ENCODE results near the gene AHDC1. TPM values are rescaled to one million over a fixed set of nuclear protein-coding genes. Genes with fewer than 3 reads are reported as not detected.

AHDC1 gene
- polyA plus RNA-seq, 1 experiment = 3.0 TPM

- ChIA-PET CTCF (interaction anchor here (0.6 to 10.7 kb wide), 47 partner anchors 9 to 721 kb away, joined by 3 to 180 read pairs (median 4); no protein-coding TSS in a partner anchor), POLR2A (interaction anchor here (0.7 to 1.9 kb wide), 3 partner anchors 50 to 241 kb away, joined by 3 to 11 read pairs (median 11); no protein-coding TSS in a partner anchor)
- no peak for DNase-seq (ENCODE audit: low read depth, low spot score)
- Histone ChIP-seq H3K9me3 (ENCODE audit: control insufficient read depth, insufficient read depth, low read length) (no peaks in the 10 kb centered on the region; the same call in 1 of the 2 replicates), H3K27me3 (ENCODE audit: control insufficient read depth, insufficient read depth, low read length) (peaks cover 6% of the 10 kb centered on the region), H3K27ac (ENCODE audit: low read depth, low read length) (no peak overlapping the region), H3K4me3 (ENCODE audit: low read depth, low read length) (no peak overlapping the region)
- no peak for TF ChIP-seq CTCF (IDR thresholded peaks at IDR 0.05; ENCODE audit: low read depth, low read length)
Measured at GRCh38 chr1:27606708-27607238, 2.8 kb upstream of the AHDC1 start.

GRCh38 chr1:27605796-27606707 is 2.1 kb upstream of the AHDC1 start:
- TF ChIP-seq CTCF (IDR thresholded peaks at IDR 0.05; ENCODE audit: low read depth, low read length) = peak; percentile 89
- Histone ChIP-seq H3K4me3 (ENCODE audit: low read depth, low read length) (no peak overlapping the region), H3K9me3 (ENCODE audit: control insufficient read depth, insufficient read depth, low read length) (no peaks in the 10 kb centered on the region; the same call in 1 of the 2 replicates), H3K27ac (ENCODE audit: low read depth, low read length) (no peak overlapping the region), H3K27me3 (ENCODE audit: control insufficient read depth, insufficient read depth, low read length) (peaks cover 6% of the 10 kb centered on the region)
- ChIA-PET POLR2A (interaction anchor here (0.7 to 1.9 kb wide), 3 partner anchors 49 to 241 kb away, joined by 3 to 11 read pairs (median 11); no protein-coding TSS in a partner anchor), CTCF (interaction anchor here (0.6 to 10.7 kb wide), 49 partner anchors 9 to 720 kb away, joined by 3 to 180 read pairs (median 4); partner anchors contain the start of gene GPR3)
- peak; percentile 44 for DNase-seq (ENCODE audit: low read depth, low spot score)

- POLR2A ChIA-PET = interaction anchor here (0.5 to 1.9 kb wide), 2 partner anchors 48 to 53 kb away, joined by 4 to 11 read pairs; no protein-coding TSS in a partner anchor
Measured at GRCh38 chr1:27605300-27605766, 1.4 kb upstream of the AHDC1 start.

GRCh38 chr1:27604579-27605299 is 795 bp upstream of the AHDC1 start:
- ChIA-PET POLR2A (interaction anchor here (0.5 to 1.7 kb wide), 9 partner anchors 15 to 304 kb away, joined by 3 to 12 read pairs (median 5); no protein-coding TSS in a partner anchor), CTCF (interaction anchor here (0.6 to 10.7 kb wide), 17 partner anchors 14 to 305 kb away, joined by 3 to 180 read pairs (median 7); partner anchors contain the start of genes GPR3 and MAP3K6)
- H3K4me3 ChIP-seq (ENCODE audit: low read depth, low read length) = peak overlapping the region; percentile 64
- no peak for TF ChIP-seq CTCF (IDR thresholded peaks at IDR 0.05; ENCODE audit: low read depth, low read length)
- no peak overlapping the region for H3K27ac ChIP-seq (ENCODE audit: low read depth, low read length)
- H3K9me3 ChIP-seq (ENCODE audit: control insufficient read depth, insufficient read depth, low read length) = no peaks in the 10 kb centered on the region; the same call in 1 of the 2 replicates
- DNase-seq (ENCODE audit: low read depth, low spot score) = no peak
- H3K27me3 ChIP-seq (ENCODE audit: control insufficient read depth, insufficient read depth, low read length) = no peaks in the 10 kb centered on the region

More at GRCh38 chr1:27605300-27605766, 1.4 kb upstream of the AHDC1 start:
- Histone ChIP-seq H3K4me3 (ENCODE audit: low read depth, low read length) (no peak overlapping the region), H3K27me3 (ENCODE audit: control insufficient read depth, insufficient read depth, low read length) (peaks cover under 1% of the 10 kb centered on the region), H3K27ac (ENCODE audit: low read depth, low read length) (no peak overlapping the region), H3K9me3 (ENCODE audit: control insufficient read depth, insufficient read depth, low read length) (no peaks in the 10 kb centered on the region; the same call in 1 of the 2 replicates)
- DNase-seq (ENCODE audit: low read depth, low spot score) = no peak
- no peak for TF ChIP-seq CTCF (IDR thresholded peaks at IDR 0.05; ENCODE audit: low read depth, low read length)
- CTCF ChIA-PET = interaction anchor here (0.6 to 10.7 kb wide), 14 partner anchors 15 to 306 kb away, joined by 3 to 180 read pairs (median 6); partner anchors contain the start of gene GPR3
